Panc1 (cell line): ENCODE data around the gene DCAF6. TPM values are rescaled to one million over a fixed set of nuclear protein-coding genes. Genes with fewer than 3 reads are reported as not detected.

Experiments used
- ATAC-seq: fragments of 200-7000 bp; cut with Tn5 transposase; 2 replicates; pipeline ENCODE4 v1.9.1; 2020; ENCODE audit warnings: mild to moderate bottlenecking, moderate library complexity
- BruUV-seq: library from RNA; stranded (reverse); fragments of 400-500 nt; replicated peaks from 2 replicates; lab custom pipeline; 2021; lab: Mats Ljungman, UMichigan
- CTCF ChIA-PET: fragments of 300-600 bp; sonication (Branson Sonifier 250); formaldehyde crosslinking; loops from one replicate; lab custom pipeline; 2022; ENCODE audit warnings: antibody characterized with exemption; lab: Charles Lee
- POLR2A ChIA-PET: fragments of 300-600 bp; sonication (Branson Sonifier 250); formaldehyde crosslinking; loops from one replicate; lab custom pipeline; 2022; ENCODE audit warnings: antibody characterized with exemption; lab: Charles Lee
- DNase-seq: peaks from one replicate; pipeline ENCODE4 v3.0.0-alpha.2; 2010; ENCODE audit warnings: low read depth, low spot score
- H3K27ac ChIP-seq: 2 replicates; pipeline ENCODE4 v1.5.1; 2011; ENCODE audit warnings: mild to moderate bottlenecking, low read length, inconsistent platforms
- H3K27me3 ChIP-seq: fragments of 200-500 bp; sonication (Bioruptor generic); 2 replicates; pipeline ENCODE4 v1.6.0; 2014; ENCODE audit warnings: low read length, inconsistent platforms; ENCODE audit not compliant: control insufficient read depth, insufficient read depth
- H3K36me3 ChIP-seq: fragments of 200-500 bp; sonication (Bioruptor generic); 2 replicates; pipeline ENCODE4 v1.5.1; 2014; ENCODE audit warnings: inconsistent platforms, mild to moderate bottlenecking, low read length, moderate library complexity; ENCODE audit not compliant: control insufficient read depth, insufficient read depth
- H3K4me1 ChIP-seq: 2 replicates; pipeline ENCODE4 v1.5.1; 2011; ENCODE audit warnings: inconsistent platforms, mild to moderate bottlenecking, low read length, moderate library complexity; ENCODE audit not compliant: control insufficient read depth, insufficient read depth
- H3K4me3 ChIP-seq, 2 experiments: 2 replicates each; pipeline ENCODE4 v1.5.1; 2011 to 2012; ENCODE audit warnings: low read depth in 2 of 2, low read length in 2 of 2, mild to moderate bottlenecking in 2 of 2, inconsistent platforms in 1 of 2, moderate library complexity in 1 of 2
- H3K9me3 ChIP-seq: fragments of 200-500 bp; sonication (Bioruptor generic); 2 replicates; pipeline ENCODE4 v1.5.1; 2014; ENCODE audit warnings: low read depth, mild to moderate bottlenecking, inconsistent platforms, low read length, moderate library complexity; ENCODE audit not compliant: control insufficient read depth, insufficient read depth
- CTCF ChIP-seq: fragments of 450-650 bp; IDR thresholded peaks from 2 replicates; pipeline ENCODE4 v1.5.1; 2017; ENCODE audit warnings: mild to moderate bottlenecking
- POLR2AphosphoS5 ChIP-seq: IDR thresholded peaks from 2 replicates; pipeline ENCODE4 v1.6.1; 2012; ENCODE audit warnings: mild to moderate bottlenecking, low read depth, low read length, moderate library complexity
- REST ChIP-seq, 2 experiments: IDR thresholded peaks; 2 replicates each; pipeline ENCODE4 v1.6.1; 2011 to 2012; ENCODE audit warnings: low read depth in 2 of 2, control low read depth in 1 of 2, low read length in 1 of 2, mild to moderate bottlenecking in 1 of 2, moderate library complexity in 1 of 2; ENCODE audit not compliant: insufficient read depth in 1 of 2
- SIN3A ChIP-seq: IDR thresholded peaks from 2 replicates; pipeline ENCODE4 v1.6.1; 2012; ENCODE audit warnings: low read depth, mild to moderate bottlenecking, low read length, moderate library complexity, borderline replicate concordance; ENCODE audit not compliant: insufficient read depth
- TCF7L2 ChIP-seq: IDR thresholded peaks from 2 replicates; pipeline ENCODE4 v1.6.1; 2011; ENCODE audit warnings: mild to moderate bottlenecking, low read depth, low read length, inconsistent platforms
- in situ Hi-C: cut with HindIII; loops from 2 replicates; pipeline ENCODE4 v1.10.0; 2016; ENCODE audit warnings: low sequenced_read_pairs, low pct_unique_long_range_greater_than_20kb
- intact Hi-C: fragments of 100-400 bp; cut with micrococcal nuclease; formaldehyde crosslinking; loops from one replicate; pipeline ENCODE4 v1.10.0; 2022; ENCODE audit not compliant: unreplicated experiment
- total RNA-seq: library from RNA; stranded (reverse); gene quantifications from one replicate; pipeline ENCODE4 v1.2.1, GENCODE V29; 2021; ENCODE audit not compliant: unreplicated experiment

Gene DCAF6
- total RNA-seq, 1 experiment from 2014 or later = 67.7 TPM

GRCh38 chr1:168116327-168116799 lies 179.9 kb downstream of the DCAF6 start:
- TF ChIP-seq REST (IDR thresholded peaks at IDR 0.05; ENCODE audit: insufficient read depth in 1 of 2, low read depth in 2 of 2, low read length in 1 of 2) (no peak), TCF7L2 (no peak), POLR2AphosphoS5 (no peak), CTCF (no peak), SIN3A (no peak)
- Histone ChIP-seq H3K9me3 (no peaks in the 10 kb centered on the region), H3K27ac (no peak overlapping the region), H3K4me1 (no peaks in the 10 kb centered on the region), H3K27me3 (no peaks in the 10 kb centered on the region), H3K36me3 (no peaks in the 10 kb centered on the region), H3K4me3 (no peak overlapping the region)
- no peak for DNase-seq
- CTCF ChIA-PET = no interaction called here
- ATAC-seq = no peak
- in situ Hi-C loops = no loop called here
- BruUV-seq = no TSS peak
- intact Hi-C loops = no loop called here
- POLR2A ChIA-PET = no interaction called here

GRCh38 chr1:168119750-168120149 lies 183.3 kb downstream of the DCAF6 start:
- TF ChIP-seq CTCF = no peak
- no peak for TF ChIP-seq POLR2AphosphoS5
- no peak for TF ChIP-seq SIN3A
- no peak for TF ChIP-seq TCF7L2
- no peak for TF ChIP-seq REST (IDR thresholded peaks at IDR 0.05; ENCODE audit: insufficient read depth in 1 of 2, low read depth in 2 of 2, low read length in 1 of 2)

More at GRCh38 chr1:168119750-168120149, 183.3 kb downstream of the DCAF6 start:
- no peak for DNase-seq
- H3K27me3 ChIP-seq = no peaks in the 10 kb centered on the region
- in situ Hi-C loops = no loop called here
- ChIA-PET CTCF (no interaction called here), POLR2A (no interaction called here)
- intact Hi-C loops = no loop called here
- H3K4me1 ChIP-seq = no peaks in the 10 kb centered on the region
- H3K27ac ChIP-seq = no peak overlapping the region
- no peaks in the 10 kb centered on the region for H3K9me3 ChIP-seq
- no peaks in the 10 kb centered on the region for H3K36me3 ChIP-seq
- no peak for ATAC-seq
- no TSS peak for BruUV-seq
- no peak overlapping the region for H3K4me3 ChIP-seq
